GM19035 (cell line): ENCODE data around the gene PDZRN3.

ENCODE experiments used
- ATAC-seq: cut with Tn5 transposase; IDR thresholded peaks from one replicate; pipeline ENCODE4 v1.9.1; 2021; ENCODE audit not compliant: unreplicated experiment

PDZRN3 gene

GRCh38 chr3:73353649-73354217 lies 271.0 kb downstream of the PDZRN3 start:
- no peak for ATAC-seq

- ATAC-seq = no peak
Observed at GRCh38 chr3:73352841-73353645, 271.7 kb downstream of the PDZRN3 start.

GRCh38 chr3:73351423-73352071 lies 273.2 kb downstream of the PDZRN3 start:
- no peak for ATAC-seq

GRCh38 chr3:73350996-73351395 lies 273.7 kb downstream of the PDZRN3 start:
- ATAC-seq = no peak

GRCh38 chr3:73349657-73350056 lies 275.1 kb downstream of the PDZRN3 start:
- no peak for ATAC-seq

- ATAC-seq = no peak
Observed at GRCh38 chr3:73342077-73342476, 282.7 kb downstream of the PDZRN3 start.

GRCh38 chr3:73341272-73341935 lies 283.3 kb downstream of the PDZRN3 start:
- ATAC-seq = no peak

GRCh38 chr3:73332558-73332957 lies 292.2 kb downstream of the PDZRN3 start:
- ATAC-seq = no peak
